ENCODE results near the gene TNS2.
A peak's percentile ranks its signal among the peaks of the same experiment; 100 is the strongest.

Gene TNS2

DNA sequence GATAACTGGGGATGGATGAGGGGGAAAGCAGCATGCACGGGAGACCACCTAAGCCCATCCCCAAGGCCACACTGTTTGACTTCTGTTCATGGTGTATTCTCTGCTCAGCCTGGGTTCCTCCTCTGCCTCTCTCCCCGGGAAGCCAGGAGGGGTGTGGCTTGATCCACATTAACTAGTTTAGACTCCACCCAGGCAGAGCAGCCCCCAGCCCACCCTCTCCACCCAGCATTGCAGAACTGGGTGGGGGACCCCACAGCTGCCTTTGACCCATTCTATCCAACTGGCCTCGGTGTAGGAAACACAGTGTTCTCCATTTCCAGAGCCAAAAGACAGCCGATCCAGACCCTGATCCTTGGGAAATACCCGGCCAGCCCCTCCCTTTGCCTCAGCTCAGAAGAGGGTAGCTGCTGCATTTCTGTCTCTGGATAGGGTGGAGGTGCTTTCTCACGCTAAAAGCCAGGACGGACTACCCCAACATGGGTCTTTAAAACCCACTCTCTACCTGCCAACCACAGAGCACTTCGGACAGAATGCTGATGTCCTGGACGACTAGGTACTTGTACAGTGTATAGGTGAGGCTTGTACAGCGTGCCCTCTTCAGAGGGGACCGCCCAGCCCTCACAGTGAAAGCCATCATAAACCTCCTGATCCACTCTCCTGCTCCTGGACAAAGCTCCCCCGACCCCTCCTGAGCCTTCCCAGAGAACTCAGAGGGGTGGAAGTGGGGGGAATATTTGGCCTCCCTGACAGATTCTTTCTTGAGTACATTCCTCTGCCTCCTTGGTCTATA, 20.0 kb downstream of the TNS2 start:
- H3K27me3 ChIP-seq (ENCODE audit: control insufficient read depth, insufficient read depth, low read length, poor library complexity, severe bottlenecking): no peaks in the 10 kb centered on the region
- no peak overlapping the region for H3K4me3 ChIP-seq (ENCODE audit: insufficient read depth, low read depth, low read length)
- no peak overlapping the region for H3K27ac ChIP-seq (ENCODE audit: insufficient read depth, low read depth, low read length, poor library complexity, severe bottlenecking)
- WGBS, 2 experiments: 72 to 83% methylated on average over 11 to 12 of the region's 12 CpGs
- peaks cover 25% of the 10 kb centered on the region for H3K4me1 ChIP-seq (ENCODE audit: control insufficient read depth, insufficient read depth, low read length)
- no peaks in the 10 kb centered on the region for H3K36me3 ChIP-seq (ENCODE audit: control insufficient read depth, insufficient read depth, low read length)
- no peaks in the 10 kb centered on the region for H3K9me3 ChIP-seq (ENCODE audit: control insufficient read depth, low read length)

DNA sequence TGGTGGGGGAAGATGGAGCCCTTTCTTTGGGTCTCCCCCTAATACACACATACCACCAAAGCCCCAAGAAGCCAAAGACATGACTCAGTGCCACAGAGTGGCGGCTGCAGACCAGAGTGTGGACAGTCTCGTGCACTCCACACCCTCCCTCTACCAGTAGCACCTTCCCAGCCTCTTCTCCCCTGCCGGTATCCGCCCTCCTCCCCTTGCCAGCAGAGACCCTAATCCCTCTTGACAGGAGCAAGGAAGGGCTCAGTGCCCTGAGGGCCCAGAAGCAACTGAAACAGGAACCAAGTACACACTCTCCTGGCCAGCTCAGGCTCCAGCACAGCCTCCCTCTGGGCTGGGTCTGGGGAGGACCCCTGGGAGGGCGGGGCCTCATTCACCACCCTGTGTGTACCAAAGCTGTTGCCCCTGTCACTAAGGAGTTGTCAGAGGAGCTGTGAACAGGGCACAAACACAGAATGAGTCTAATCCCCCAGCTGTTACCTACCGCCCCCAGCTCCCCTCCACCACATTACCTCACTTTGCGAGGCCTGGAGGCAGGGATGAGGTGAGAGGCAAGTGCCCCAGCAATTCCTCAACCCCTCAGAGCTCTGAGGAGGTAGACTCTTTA, 21.1 kb downstream of the TNS2 start:
- Histone ChIP-seq H3K4me3 (ENCODE audit: insufficient read depth, low read depth, low read length) (no peak overlapping the region), H3K27ac (ENCODE audit: insufficient read depth, low read depth, low read length, poor library complexity, severe bottlenecking) (no peak overlapping the region), H3K27me3 (ENCODE audit: control insufficient read depth, insufficient read depth, low read length, poor library complexity, severe bottlenecking) (no peaks in the 10 kb centered on the region), H3K4me1 (ENCODE audit: control insufficient read depth, insufficient read depth, low read length) (peaks cover 25% of the 10 kb centered on the region), H3K36me3 (ENCODE audit: control insufficient read depth, insufficient read depth, low read length) (no peaks in the 10 kb centered on the region), H3K9me3 (ENCODE audit: control insufficient read depth, low read length) (no peaks in the 10 kb centered on the region)
- WGBS, 2 experiments: 78 to 82% methylated on average over 7 of the region's 7 CpGs

GRCh38 chr12:53071591-53072551, 22.0 kb downstream of the TNS2 start:
- H3K4me1 ChIP-seq (ENCODE audit: control insufficient read depth, insufficient read depth, low read length): peaks cover 25% of the 10 kb centered on the region
- no peaks in the 10 kb centered on the region for H3K27me3 ChIP-seq (ENCODE audit: control insufficient read depth, insufficient read depth, low read length, poor library complexity, severe bottlenecking)
- H3K27ac ChIP-seq (ENCODE audit: insufficient read depth, low read depth, low read length, poor library complexity, severe bottlenecking): no peak overlapping the region
- no peak overlapping the region for H3K4me3 ChIP-seq (ENCODE audit: insufficient read depth, low read depth, low read length)
- no peaks in the 10 kb centered on the region for H3K9me3 ChIP-seq (ENCODE audit: control insufficient read depth, low read length)
- H3K36me3 ChIP-seq (ENCODE audit: control insufficient read depth, insufficient read depth, low read length): no peaks in the 10 kb centered on the region
- WGBS, 2 experiments: 51 to 52% methylated on average over 11 of the region's 11 CpGs

GRCh38 chr12:53073881-53074280, 24.0 kb downstream of the TNS2 start:
- WGBS, 2 experiments: 96 to 97% methylated on average over 6 of the region's 6 CpGs
- no peaks in the 10 kb centered on the region for H3K9me3 ChIP-seq (ENCODE audit: control insufficient read depth, low read length)
- no peaks in the 10 kb centered on the region for H3K36me3 ChIP-seq (ENCODE audit: control insufficient read depth, insufficient read depth, low read length)

GRCh38 chr12:53074283-53074998, 24.6 kb downstream of the TNS2 start:
- Histone ChIP-seq H3K36me3 (ENCODE audit: control insufficient read depth, insufficient read depth, low read length) (no peaks in the 10 kb centered on the region), H3K4me3 (ENCODE audit: insufficient read depth, low read depth, low read length) (no peak overlapping the region), H3K9me3 (ENCODE audit: control insufficient read depth, low read length) (no peaks in the 10 kb centered on the region), H3K4me1 (ENCODE audit: control insufficient read depth, insufficient read depth, low read length) (peaks cover 24% of the 10 kb centered on the region), H3K27me3 (ENCODE audit: control insufficient read depth, insufficient read depth, low read length, poor library complexity, severe bottlenecking) (no peaks in the 10 kb centered on the region), H3K27ac (ENCODE audit: insufficient read depth, low read depth, low read length, poor library complexity, severe bottlenecking) (no peak overlapping the region)
- WGBS, 2 experiments: 94 to 95% methylated on average over 11 of the region's 11 CpGs

More at GRCh38 chr12:53073881-53074280, 24.0 kb downstream of the TNS2 start:
- H3K27ac ChIP-seq (ENCODE audit: insufficient read depth, low read depth, low read length, poor library complexity, severe bottlenecking): no peak overlapping the region
- no peak overlapping the region for H3K4me3 ChIP-seq (ENCODE audit: insufficient read depth, low read depth, low read length)
- H3K27me3 ChIP-seq (ENCODE audit: control insufficient read depth, insufficient read depth, low read length, poor library complexity, severe bottlenecking): no peaks in the 10 kb centered on the region
- peaks cover 26% of the 10 kb centered on the region for H3K4me1 ChIP-seq (ENCODE audit: control insufficient read depth, insufficient read depth, low read length)

GRCh38 chr12:53074999-53075370, 25.1 kb downstream of the TNS2 start:
- Histone ChIP-seq H3K36me3 (ENCODE audit: control insufficient read depth, insufficient read depth, low read length) (no peaks in the 10 kb centered on the region), H3K4me3 (ENCODE audit: insufficient read depth, low read depth, low read length) (no peak overlapping the region), H3K27me3 (ENCODE audit: control insufficient read depth, insufficient read depth, low read length, poor library complexity, severe bottlenecking) (no peaks in the 10 kb centered on the region), H3K4me1 (ENCODE audit: control insufficient read depth, insufficient read depth, low read length) (peaks cover 20% of the 10 kb centered on the region), H3K27ac (ENCODE audit: insufficient read depth, low read depth, low read length, poor library complexity, severe bottlenecking) (no peak overlapping the region), H3K9me3 (ENCODE audit: control insufficient read depth, low read length) (no peaks in the 10 kb centered on the region)
- 90 to 91% methylated on average over 3 of the region's 3 CpGs for WGBS, 2 experiments

GRCh38 chr12:53076461-53076860, 26.6 kb downstream of the TNS2 start:
- no peak overlapping the region for H3K4me3 ChIP-seq (ENCODE audit: insufficient read depth, low read depth, low read length)
- no peaks in the 10 kb centered on the region for H3K36me3 ChIP-seq (ENCODE audit: control insufficient read depth, insufficient read depth, low read length)
- no peaks in the 10 kb centered on the region for H3K9me3 ChIP-seq (ENCODE audit: control insufficient read depth, low read length)
- no peaks in the 10 kb centered on the region for H3K27me3 ChIP-seq (ENCODE audit: control insufficient read depth, insufficient read depth, low read length, poor library complexity, severe bottlenecking)
- H3K27ac ChIP-seq (ENCODE audit: insufficient read depth, low read depth, low read length, poor library complexity, severe bottlenecking): no peak overlapping the region
- WGBS, 2 experiments: 87 to 93% methylated on average over 3 of the region's 3 CpGs
- H3K4me1 ChIP-seq (ENCODE audit: control insufficient read depth, insufficient read depth, low read length): peaks cover 19% of the 10 kb centered on the region

DNA sequence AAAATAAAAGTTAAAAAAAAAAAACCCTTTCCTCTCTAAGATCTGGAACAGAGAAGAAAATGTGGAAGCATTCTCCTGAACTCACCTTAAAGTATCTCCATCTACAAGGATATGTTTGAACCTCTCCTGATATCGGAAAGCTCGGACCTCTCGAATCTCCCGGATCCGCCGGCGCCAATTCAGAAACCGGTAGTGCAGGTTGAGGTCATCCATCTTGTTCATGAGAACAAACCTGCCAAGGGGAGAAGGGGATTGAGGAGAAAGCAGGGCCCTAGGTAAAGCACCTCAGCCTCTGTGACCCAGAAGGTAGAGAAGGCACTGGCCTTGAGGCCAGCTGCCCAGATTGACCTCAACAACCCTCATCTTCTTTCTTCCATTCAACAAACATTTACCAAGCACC, 27.2 kb downstream of the TNS2 start:
- no peak overlapping the region for H3K4me3 ChIP-seq (ENCODE audit: insufficient read depth, low read depth, low read length)

DNA sequence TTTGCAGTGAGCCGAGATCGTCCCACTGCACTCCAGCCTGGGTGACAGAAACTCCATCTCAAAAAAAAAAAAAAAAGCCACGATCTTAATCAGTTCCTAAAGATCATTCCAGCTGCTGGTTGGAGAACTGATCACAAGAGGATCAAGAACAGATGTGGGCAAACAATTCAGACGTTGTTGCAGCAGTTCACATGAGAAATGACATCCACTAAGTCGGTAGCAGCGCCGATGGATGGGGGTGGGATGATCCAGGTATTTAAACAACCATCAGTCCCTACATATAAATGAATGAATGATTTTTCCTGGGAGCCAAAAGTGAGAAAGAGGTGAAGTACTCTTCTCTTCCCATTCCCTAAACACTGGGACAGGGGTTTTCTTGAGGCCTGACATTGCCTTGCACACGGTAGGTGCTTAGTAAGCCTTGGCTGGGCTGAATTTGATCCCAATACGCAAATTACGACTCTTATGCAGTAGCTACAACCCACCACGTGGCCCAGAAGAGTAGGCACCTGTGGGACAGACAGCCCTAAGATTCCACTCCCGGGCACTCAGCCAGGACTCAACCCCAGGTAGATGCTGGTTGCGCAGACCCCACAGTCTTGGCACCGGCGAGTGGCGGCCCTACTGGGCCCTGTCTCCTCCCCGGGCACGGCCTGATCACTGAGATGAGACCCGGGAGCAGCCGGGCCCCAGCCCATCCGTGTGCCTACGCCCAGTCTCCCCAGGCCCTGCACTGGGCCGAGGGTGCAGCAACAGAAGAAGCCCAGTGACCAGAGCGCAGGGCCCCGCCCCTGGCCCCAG, 28.8 kb downstream of the TNS2 start:
- Histone ChIP-seq H3K4me1 (ENCODE audit: control insufficient read depth, insufficient read depth, low read length) (peaks cover 5% of the 10 kb centered on the region), H3K36me3 (ENCODE audit: control insufficient read depth, insufficient read depth, low read length) (no peaks in the 10 kb centered on the region), H3K27me3 (ENCODE audit: control insufficient read depth, insufficient read depth, low read length, poor library complexity, severe bottlenecking) (no peaks in the 10 kb centered on the region), H3K27ac (ENCODE audit: insufficient read depth, low read depth, low read length, poor library complexity, severe bottlenecking) (peak overlapping the region; percentile 55), H3K9me3 (ENCODE audit: control insufficient read depth, low read length) (no peaks in the 10 kb centered on the region), H3K4me3 (ENCODE audit: insufficient read depth, low read depth, low read length) (peak overlapping the region; percentile 56)
- WGBS, 2 experiments: 23 to 28% methylated on average over 22 to 25 of the region's 25 CpGs

More for the DNA sequence above, 27.2 kb downstream of the TNS2 start:
- H3K27me3 ChIP-seq (ENCODE audit: control insufficient read depth, insufficient read depth, low read length, poor library complexity, severe bottlenecking): no peaks in the 10 kb centered on the region
- H3K36me3 ChIP-seq (ENCODE audit: control insufficient read depth, insufficient read depth, low read length): no peaks in the 10 kb centered on the region
- no peaks in the 10 kb centered on the region for H3K9me3 ChIP-seq (ENCODE audit: control insufficient read depth, low read length)
- H3K27ac ChIP-seq (ENCODE audit: insufficient read depth, low read depth, low read length, poor library complexity, severe bottlenecking): no peak overlapping the region
- WGBS, 2 experiments: 93% methylated on average over 8 of the region's 8 CpGs
- peaks cover 14% of the 10 kb centered on the region for H3K4me1 ChIP-seq (ENCODE audit: control insufficient read depth, insufficient read depth, low read length)

All from ectodermal cell (in vitro differentiated cells).